ENCODE results near the gene TTC23.

DNA sequence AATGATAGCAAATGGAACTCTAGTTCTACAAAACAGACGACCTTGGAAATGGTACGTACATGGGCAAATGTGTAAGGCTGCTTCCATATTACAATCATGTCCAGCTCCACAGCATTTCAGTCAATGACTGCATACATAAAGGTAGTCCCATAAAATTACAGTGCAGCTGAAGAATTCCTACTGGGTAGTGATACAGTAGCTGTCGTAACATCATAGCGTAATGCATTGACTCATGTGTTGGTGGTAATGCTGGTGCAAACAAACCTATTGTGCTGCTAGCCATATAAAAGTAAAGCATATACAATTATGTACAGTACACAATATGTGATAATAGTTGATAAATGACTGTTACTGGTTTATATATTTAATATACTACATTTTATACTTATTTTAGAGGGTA is 18.5 kb downstream of the TTC23 start:
- no peak for TF ChIP-seq EP300 (IDR thresholded peaks at IDR 0.05)
- TF ChIP-seq, protein P1, sequence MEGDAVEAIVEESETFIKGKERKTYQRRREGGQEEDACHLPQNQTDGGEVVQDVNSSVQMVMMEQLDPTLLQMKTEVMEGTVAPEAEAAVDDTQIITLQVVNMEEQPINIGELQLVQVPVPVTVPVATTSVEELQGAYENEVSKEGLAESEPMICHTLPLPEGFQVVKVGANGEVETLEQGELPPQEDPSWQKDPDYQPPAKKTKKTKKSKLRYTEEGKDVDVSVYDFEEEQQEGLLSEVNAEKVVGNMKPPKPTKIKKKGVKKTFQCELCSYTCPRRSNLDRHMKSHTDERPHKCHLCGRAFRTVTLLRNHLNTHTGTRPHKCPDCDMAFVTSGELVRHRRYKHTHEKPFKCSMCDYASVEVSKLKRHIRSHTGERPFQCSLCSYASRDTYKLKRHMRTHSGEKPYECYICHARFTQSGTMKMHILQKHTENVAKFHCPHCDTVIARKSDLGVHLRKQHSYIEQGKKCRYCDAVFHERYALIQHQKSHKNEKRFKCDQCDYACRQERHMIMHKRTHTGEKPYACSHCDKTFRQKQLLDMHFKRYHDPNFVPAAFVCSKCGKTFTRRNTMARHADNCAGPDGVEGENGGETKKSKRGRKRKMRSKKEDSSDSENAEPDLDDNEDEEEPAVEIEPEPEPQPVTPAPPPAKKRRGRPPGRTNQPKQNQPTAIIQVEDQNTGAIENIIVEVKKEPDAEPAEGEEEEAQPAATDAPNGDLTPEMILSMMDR (IDR thresholded peaks at IDR 0.05): no peak
